K562 (cell line): ENCODE measurements around the gene AP1M2. TPM values are rescaled to one million over a fixed set of nuclear protein-coding genes. Genes with fewer than 3 reads are reported as not detected.

ENCODE experiments used
- ARID3A ChIP-seq: IDR thresholded peaks from 2 replicates; pipeline ENCODE4 v1.6.1; 2012; ENCODE audit warnings: low read depth, low read length, improper control_type of control experiment, borderline replicate concordance
- CHD7 ChIP-seq: fragments of 200-600 bp; sonication (generic); IDR thresholded peaks from one replicate; pipeline ENCODE4 v1.6.1; 2012; ENCODE audit warnings: mild to moderate bottlenecking, low read depth, low read length, inconsistent platforms
- DMBX1 ChIP-seq: fragments of 250-450 bp; sonication (Bioruptor Pico); IDR thresholded peaks from 2 replicates; pipeline ENCODE4 v1.8.0; 2022; ENCODE audit warnings: inconsistent platforms, mild to moderate bottlenecking, moderate library complexity, borderline replicate concordance
- DPF2 ChIP-seq: fragments of 450-650 bp; IDR thresholded peaks from 2 replicates; pipeline ENCODE4 v1.6.1; 2016
- ELF2 ChIP-seq: fragments of 250-450 bp; sonication (Bioruptor Pico); IDR thresholded peaks from 2 replicates; pipeline ENCODE4 v1.5.0; 2021; ENCODE audit warnings: mild to moderate bottlenecking
- KAT7 ChIP-seq: sonication (generic); formaldehyde crosslinking; IDR thresholded peaks from 2 replicates; pipeline ENCODE4 v1.8.0; 2022; ENCODE audit warnings: missing genetic modification reagents, mild to moderate bottlenecking, borderline replicate concordance
- MBD1 ChIP-seq: fragments of 250-450 bp; sonication (Bioruptor Pico); IDR thresholded peaks from 2 replicates; pipeline ENCODE4 v1.8.0; 2022; ENCODE audit warnings: inconsistent platforms
- RBM25 ChIP-seq: fragments of 200-400 bp; formaldehyde crosslinking; IDR thresholded peaks from 2 replicates; pipeline ENCODE4 v1.6.1; 2018; ENCODE audit warnings: low read length, low read depth, moderate library complexity; ENCODE audit not compliant: severe bottlenecking
- RCOR1 ChIP-seq, 2 experiments: IDR thresholded peaks; 2 replicates each; pipeline ENCODE4 v1.6.1; 2012; ENCODE audit warnings: low read depth in 2 of 2, low read length in 2 of 2, borderline replicate concordance in 1 of 2, improper control_type of control experiment in 1 of 2
- SIN3B ChIP-seq: fragments of 450-650 bp; IDR thresholded peaks from 2 replicates; pipeline ENCODE4 v1.6.1; 2017; ENCODE audit warnings: low read depth, mild to moderate bottlenecking, moderate library complexity
- TEAD4 ChIP-seq, 2 experiments: sonication (generic) in 1 of 2; formaldehyde crosslinking in 1 of 2; IDR thresholded peaks; 2 replicates each; pipeline versions ENCODE4 v1.6.1 to v1.8.0; 2012 to 2022; ENCODE audit warnings: borderline replicate concordance in 1 of 2, inconsistent platforms in 1 of 2, low read length in 1 of 2, mild to moderate bottlenecking in 1 of 2, missing genetic modification reagents in 1 of 2
- ZBED1 ChIP-seq: IDR thresholded peaks from 2 replicates; pipeline ENCODE4 v1.6.1; 2014
- polyA plus RNA-seq, 8 experiments: library from polyadenylated mRNA; depleted of rRNA in 4 of 8; stranded (reverse) in 5 of 8; unstranded in 3 of 8; fragments of >200 nt; fragmentation: Nextera tagmentation in 2 of 8; fragmentation: Illumina TruSeq in 1 of 8; extraction: Ambion mirVana in 2 of 8; extraction: Trizol in 1 of 8; gene quantifications; 2 replicates each; pipeline versions ENCODE4 v1.2.1 to v1.2.3, GENCODE V29; 2011 to 2014; ENCODE audit warnings: inconsistent platforms in 1 of 8, missing spikeins in 1 of 8
- total RNA-seq, 7 experiments: library from RNA; depleted of rRNA in 6 of 7; stranded (reverse); fragments of >200 nt in 6 of 7; fragmentation: Illumina TruSeq in 2 of 7; extraction: Trizol in 2 of 7; gene quantifications; 2 replicates each; pipeline versions ENCODE4 v1.2.1 to v1.2.3, GENCODE V29; 2011 to 2021; ENCODE audit warnings: low replicate concordance in 1 of 7

Gene AP1M2
- total and polyA plus RNA-seq, 9 of the 15 experiments (the other 6 are each of a cell fraction or from before 2014, with no cell fraction given) = 0.33 to 1.4 (median 0.89) TPM; not detected in 1

GRCh38 chr19:10580979-10581631 is 6.0 kb downstream of the AP1M2 start (continued):
- TF ChIP-seq MBD1 (CRISPR knock-in tag) (no peak), DMBX1 (no peak), CHD7 (no peak), KAT7 (CRISPR knock-in tag) (no peak), ARID3A (peak; percentile 41; the same call in 1 of the 2 replicates), ZBED1 (no peak), DPF2 (no peak), ELF2 (CRISPR knock-in tag) (no peak), TEAD4 (IDR thresholded peaks at IDR 0.05; ENCODE audit: low read length) (peak; percentile 27; the same call in 1 of the 2 replicates), TEAD4 (CRISPR knock-in tag; IDR thresholded peaks at IDR 0.05; ENCODE audit: borderline replicate concordance) (no peak), RBM25 (peak; percentile 22), RCOR1 (IDR thresholded peaks at IDR 0.05; ENCODE audit: borderline replicate concordance in 1 of 2, low read depth in 2 of 2, low read length in 2 of 2) (peak; percentile 37 to 82; a peak in 3 of 4 replicates), SIN3B (no peak)
